ENCODE measurements around the gene BRMS1L. TPM values are rescaled to one million over a fixed set of nuclear protein-coding genes. Genes with fewer than 3 reads are reported as not detected.

Gene BRMS1L
- total RNA-seq, 1 donor from 2014 or later = 13.1 TPM

DNA sequence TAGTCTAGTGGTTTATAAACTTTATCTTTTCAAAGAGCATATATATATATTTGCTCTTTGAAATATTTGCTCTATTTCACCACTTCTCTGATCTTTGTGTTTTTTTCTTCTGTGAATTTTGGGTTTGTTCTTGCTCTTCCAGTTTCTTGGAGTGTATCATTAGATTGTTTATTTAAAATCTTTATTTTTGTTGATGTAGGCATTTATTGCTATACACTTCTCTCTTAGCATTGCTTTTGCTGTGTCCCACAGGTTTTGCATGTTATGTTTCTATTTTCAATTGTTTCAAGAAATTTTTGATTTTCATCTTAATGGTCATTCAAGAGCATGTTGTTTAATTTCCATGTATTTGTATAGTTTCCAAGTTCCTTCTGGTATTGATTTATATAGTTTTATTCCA lies 69.1 kb downstream of the BRMS1L start:
- H3K27ac Mint-ChIP-seq = no peak overlapping the region
- no peak for DNase-seq (ENCODE audit: low spot score, unreplicated experiment)
- peaks cover 27% of the 10 kb centered on the region for H3K9me3 Mint-ChIP-seq (ENCODE audit: low read depth)
- peaks cover 6% of the 10 kb centered on the region for H3K36me3 Mint-ChIP-seq (ENCODE audit: insufficient read depth)
- H3K4me1 Mint-ChIP-seq (ENCODE audit: low read depth) = no peaks in the 10 kb centered on the region
- no peaks in the 10 kb centered on the region for H3K27me3 Mint-ChIP-seq
- no peak overlapping the region for H3K4me3 Mint-ChIP-seq (ENCODE audit: low read depth)
- TF ChIP-seq, protein P1, sequence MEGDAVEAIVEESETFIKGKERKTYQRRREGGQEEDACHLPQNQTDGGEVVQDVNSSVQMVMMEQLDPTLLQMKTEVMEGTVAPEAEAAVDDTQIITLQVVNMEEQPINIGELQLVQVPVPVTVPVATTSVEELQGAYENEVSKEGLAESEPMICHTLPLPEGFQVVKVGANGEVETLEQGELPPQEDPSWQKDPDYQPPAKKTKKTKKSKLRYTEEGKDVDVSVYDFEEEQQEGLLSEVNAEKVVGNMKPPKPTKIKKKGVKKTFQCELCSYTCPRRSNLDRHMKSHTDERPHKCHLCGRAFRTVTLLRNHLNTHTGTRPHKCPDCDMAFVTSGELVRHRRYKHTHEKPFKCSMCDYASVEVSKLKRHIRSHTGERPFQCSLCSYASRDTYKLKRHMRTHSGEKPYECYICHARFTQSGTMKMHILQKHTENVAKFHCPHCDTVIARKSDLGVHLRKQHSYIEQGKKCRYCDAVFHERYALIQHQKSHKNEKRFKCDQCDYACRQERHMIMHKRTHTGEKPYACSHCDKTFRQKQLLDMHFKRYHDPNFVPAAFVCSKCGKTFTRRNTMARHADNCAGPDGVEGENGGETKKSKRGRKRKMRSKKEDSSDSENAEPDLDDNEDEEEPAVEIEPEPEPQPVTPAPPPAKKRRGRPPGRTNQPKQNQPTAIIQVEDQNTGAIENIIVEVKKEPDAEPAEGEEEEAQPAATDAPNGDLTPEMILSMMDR (IDR thresholded peaks at IDR 0.05; ENCODE audit: unreplicated experiment) = no peak

DNA sequence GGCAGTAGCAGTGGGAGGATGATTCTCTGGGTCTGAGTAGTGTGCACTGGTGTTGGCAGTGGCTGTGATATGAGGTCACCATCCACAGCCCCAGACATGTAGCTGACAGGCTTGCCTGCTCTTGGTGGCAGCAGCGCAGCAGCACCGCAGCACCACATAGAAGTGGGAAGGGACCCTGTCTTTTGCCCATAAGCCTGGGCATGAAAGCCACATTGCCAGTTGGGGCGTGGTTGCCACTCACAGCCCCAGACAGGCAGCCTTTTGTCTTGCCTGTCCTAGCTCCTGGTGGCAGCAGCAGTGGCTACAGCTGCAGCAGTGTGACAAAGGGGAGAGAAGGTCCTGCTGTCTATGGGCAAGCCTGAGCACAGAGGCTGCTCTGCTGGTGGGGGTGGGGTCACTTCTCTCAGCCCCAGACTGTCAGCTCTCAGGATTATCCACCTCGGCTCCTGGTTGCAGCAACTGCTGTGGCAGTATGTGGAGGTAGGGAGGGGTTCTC lies 71.5 kb downstream of the BRMS1L start:
- H3K27ac Mint-ChIP-seq = no peak overlapping the region
- no peaks in the 10 kb centered on the region for H3K27me3 Mint-ChIP-seq
- peaks cover 6% of the 10 kb centered on the region for H3K36me3 Mint-ChIP-seq (ENCODE audit: insufficient read depth)
- H3K9me3 Mint-ChIP-seq (ENCODE audit: low read depth) = peaks cover 27% of the 10 kb centered on the region
- no peak overlapping the region for H3K4me3 Mint-ChIP-seq (ENCODE audit: low read depth)
- TF ChIP-seq, protein P1 (IDR thresholded peaks at IDR 0.05; ENCODE audit: unreplicated experiment) = no peak
- H3K4me1 Mint-ChIP-seq (ENCODE audit: low read depth) = no peaks in the 10 kb centered on the region
- no peak for DNase-seq (ENCODE audit: low spot score, unreplicated experiment)

DNA sequence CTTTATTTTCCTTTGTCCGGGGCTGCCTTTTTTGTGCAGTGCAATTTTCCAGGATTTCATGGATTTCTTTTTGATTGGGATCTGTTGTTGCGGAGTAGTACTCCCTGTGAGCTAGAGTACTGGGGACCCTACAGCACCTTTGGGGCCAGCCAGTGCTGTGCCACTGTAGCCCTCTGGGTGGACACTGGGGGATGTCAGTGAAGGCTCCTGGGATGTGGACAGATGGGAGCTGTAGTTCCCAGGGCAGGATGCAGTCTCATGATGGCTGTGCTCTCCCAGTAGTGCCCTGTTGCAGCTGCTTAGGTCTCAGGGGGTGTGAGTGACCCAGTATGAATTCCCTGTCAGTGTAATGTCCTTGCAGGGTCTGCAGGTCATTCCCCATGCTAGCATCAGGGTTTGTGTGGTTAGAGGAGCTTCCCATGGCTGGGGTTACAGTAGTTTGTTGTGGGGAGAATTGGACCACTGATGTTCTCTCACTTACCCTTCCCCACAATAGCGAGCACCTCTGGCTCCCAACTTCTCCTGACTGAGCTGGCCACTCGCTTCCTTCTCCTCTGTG lies 72.2 kb downstream of the BRMS1L start:
- Mint-ChIP-seq H3K4me3 (ENCODE audit: low read depth) (no peak overlapping the region), H3K9me3 (ENCODE audit: low read depth) (peaks cover 26% of the 10 kb centered on the region), H3K4me1 (ENCODE audit: low read depth) (no peaks in the 10 kb centered on the region), H3K36me3 (ENCODE audit: insufficient read depth) (peaks cover 5% of the 10 kb centered on the region), H3K27me3 (no peaks in the 10 kb centered on the region), H3K27ac (no peak overlapping the region)
- TF ChIP-seq, protein P1 (IDR thresholded peaks at IDR 0.05; ENCODE audit: unreplicated experiment) = no peak
- no peak for DNase-seq (ENCODE audit: low spot score, unreplicated experiment)

DNA sequence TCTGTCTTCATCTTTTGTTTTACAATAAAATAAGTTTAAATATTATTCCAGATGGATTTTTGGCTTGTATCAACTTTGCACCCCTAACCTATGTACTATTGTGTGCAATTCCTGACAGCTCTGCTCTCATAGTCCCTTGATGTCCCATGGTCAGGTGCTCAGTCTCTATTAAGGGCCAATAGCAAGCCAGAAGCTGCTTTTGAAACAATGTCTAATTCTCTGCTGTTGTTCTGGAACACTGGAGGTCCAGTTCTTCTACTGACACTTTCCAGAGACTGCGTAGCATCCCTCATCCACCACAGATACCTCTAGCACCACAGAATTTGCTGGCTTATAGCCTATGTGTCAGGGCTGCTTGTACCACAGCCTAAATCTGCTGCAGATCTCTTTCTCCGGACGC lies 74.6 kb downstream of the BRMS1L start:
- no peak for DNase-seq (ENCODE audit: low spot score, unreplicated experiment)
- peaks cover 6% of the 10 kb centered on the region for H3K9me3 Mint-ChIP-seq (ENCODE audit: low read depth)
- no peaks in the 10 kb centered on the region for H3K36me3 Mint-ChIP-seq (ENCODE audit: insufficient read depth)
- H3K27ac Mint-ChIP-seq = no peak overlapping the region
- H3K27me3 Mint-ChIP-seq = no peaks in the 10 kb centered on the region
- TF ChIP-seq, protein P1 (IDR thresholded peaks at IDR 0.05; ENCODE audit: unreplicated experiment) = no peak
- no peaks in the 10 kb centered on the region for H3K4me1 Mint-ChIP-seq (ENCODE audit: low read depth)
- H3K4me3 Mint-ChIP-seq (ENCODE audit: low read depth) = no peak overlapping the region

DNA sequence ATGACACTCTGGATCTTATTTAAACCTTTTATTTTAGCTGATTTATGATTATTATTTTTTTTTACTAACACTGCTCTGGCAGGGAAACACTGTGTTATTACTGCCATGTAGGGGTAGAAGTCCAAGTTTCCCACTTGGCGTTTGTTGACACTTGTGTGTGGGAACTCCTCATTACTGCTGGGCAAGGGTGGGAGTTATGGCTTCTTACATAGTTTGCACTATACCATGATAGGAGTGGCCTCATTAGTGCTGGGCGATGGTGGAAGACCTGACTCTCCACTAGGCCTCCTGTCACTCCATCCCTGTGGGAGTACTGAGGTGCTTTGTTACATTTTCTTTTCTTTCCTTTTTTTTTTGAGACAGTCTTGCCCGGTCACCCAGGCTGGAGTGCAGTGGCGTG lies 83.5 kb downstream of the BRMS1L start:
- no peaks in the 10 kb centered on the region for H3K27me3 Mint-ChIP-seq

More for the DNA sequence above, 83.5 kb downstream of the BRMS1L start:
- no peaks in the 10 kb centered on the region for H3K4me1 Mint-ChIP-seq (ENCODE audit: low read depth)
- H3K9me3 Mint-ChIP-seq (ENCODE audit: low read depth) = no peaks in the 10 kb centered on the region
- H3K27ac Mint-ChIP-seq = no peak overlapping the region
- TF ChIP-seq, protein P1 (IDR thresholded peaks at IDR 0.05; ENCODE audit: unreplicated experiment) = no peak
- no peak overlapping the region for H3K4me3 Mint-ChIP-seq (ENCODE audit: low read depth)
- no peak for DNase-seq (ENCODE audit: low spot score, unreplicated experiment)
- H3K36me3 Mint-ChIP-seq (ENCODE audit: insufficient read depth) = no peaks in the 10 kb centered on the region
